ENCODE measurements around the gene HTT-AS.

HTT-AS gene

DNA sequence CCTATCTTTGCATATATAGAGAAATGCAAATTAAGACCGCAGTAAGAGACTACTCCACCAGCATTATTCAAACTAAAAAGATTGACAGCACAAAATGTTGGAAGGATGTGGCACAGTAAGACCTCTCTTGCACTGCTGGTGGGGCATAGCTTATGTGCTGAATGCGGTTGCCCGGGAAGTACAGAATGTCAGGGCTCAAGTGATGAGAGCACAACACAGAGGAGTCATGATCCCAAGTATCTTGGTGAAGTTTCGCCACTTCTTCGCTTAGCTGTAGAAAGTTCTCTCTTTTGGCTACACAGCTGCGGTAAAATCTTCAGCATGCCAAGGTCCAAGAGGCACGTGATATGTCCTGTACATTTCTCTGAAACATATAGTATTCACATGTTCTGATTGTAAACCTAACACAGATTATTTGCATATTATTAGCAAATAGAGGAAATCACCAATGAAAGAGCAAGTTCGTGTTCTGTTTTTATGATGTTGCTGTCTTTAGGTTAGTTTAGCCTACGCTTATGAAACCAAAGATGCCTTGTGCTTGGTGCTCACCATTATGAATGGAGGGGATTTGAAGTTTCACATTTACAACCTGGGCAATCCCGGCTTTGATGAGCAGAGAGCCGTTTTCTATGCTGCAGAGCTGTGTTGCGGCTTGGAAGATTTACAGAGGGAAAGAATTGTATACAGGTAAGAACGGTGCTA lies 55.0 kb downstream of the HTT-AS start:
- no peak overlapping the region for H3K27ac ChIP-seq
- TF ChIP-seq, protein P1, sequence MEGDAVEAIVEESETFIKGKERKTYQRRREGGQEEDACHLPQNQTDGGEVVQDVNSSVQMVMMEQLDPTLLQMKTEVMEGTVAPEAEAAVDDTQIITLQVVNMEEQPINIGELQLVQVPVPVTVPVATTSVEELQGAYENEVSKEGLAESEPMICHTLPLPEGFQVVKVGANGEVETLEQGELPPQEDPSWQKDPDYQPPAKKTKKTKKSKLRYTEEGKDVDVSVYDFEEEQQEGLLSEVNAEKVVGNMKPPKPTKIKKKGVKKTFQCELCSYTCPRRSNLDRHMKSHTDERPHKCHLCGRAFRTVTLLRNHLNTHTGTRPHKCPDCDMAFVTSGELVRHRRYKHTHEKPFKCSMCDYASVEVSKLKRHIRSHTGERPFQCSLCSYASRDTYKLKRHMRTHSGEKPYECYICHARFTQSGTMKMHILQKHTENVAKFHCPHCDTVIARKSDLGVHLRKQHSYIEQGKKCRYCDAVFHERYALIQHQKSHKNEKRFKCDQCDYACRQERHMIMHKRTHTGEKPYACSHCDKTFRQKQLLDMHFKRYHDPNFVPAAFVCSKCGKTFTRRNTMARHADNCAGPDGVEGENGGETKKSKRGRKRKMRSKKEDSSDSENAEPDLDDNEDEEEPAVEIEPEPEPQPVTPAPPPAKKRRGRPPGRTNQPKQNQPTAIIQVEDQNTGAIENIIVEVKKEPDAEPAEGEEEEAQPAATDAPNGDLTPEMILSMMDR (IDR thresholded peaks at IDR 0.05), result no peak
- H3K4me3 ChIP-seq, result no peak overlapping the region
- no peak for DNase-seq (ENCODE audit: low spot score)

DNA sequence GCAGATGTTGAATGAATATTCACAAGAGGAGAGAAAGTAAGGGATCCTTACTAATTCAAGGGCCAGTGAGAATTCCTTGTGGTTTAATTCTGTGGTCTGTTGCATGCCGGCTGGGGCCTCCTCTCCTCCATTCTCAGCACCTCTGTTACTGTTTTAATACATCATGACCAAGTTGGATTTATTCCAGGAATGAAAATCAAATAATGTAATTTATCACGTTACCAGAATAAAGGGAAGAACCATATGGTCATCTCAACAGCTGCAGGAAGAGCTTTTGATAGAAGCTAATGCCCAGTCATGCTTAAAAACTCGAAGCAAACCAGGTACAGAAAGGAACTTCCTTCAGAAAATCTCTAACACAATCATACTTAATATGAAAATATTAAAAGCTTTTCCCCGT lies 56.8 kb downstream of the HTT-AS start:
- TF ChIP-seq, protein P1 (IDR thresholded peaks at IDR 0.05), result no peak
- DNase-seq (ENCODE audit: low spot score), result no peak
- Histone ChIP-seq H3K27ac (no peak overlapping the region), H3K4me3 (no peak overlapping the region)

DNA sequence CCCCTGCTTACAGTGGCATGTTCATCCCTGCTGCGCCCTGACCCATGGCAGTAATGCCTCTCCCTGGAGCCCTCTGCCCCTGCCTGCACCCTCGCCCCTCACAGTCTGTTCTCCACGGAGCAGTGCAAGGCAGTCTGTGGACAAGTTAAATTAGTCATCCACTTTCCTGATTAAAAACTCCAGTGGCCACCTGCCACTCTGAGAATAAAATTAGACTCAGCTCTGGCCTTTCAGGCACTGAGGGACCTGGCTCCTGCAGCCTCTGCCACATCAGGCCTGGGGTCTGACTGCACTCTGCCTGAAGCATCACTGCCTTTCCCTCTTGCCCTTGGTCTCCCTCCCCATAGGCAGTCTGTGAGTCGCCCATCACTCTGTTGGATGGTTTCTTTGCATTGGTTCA lies 57.4 kb downstream of the HTT-AS start:
- H3K27ac ChIP-seq, result no peak overlapping the region
- H3K4me3 ChIP-seq, result no peak overlapping the region
- TF ChIP-seq, protein P1 (IDR thresholded peaks at IDR 0.05), result no peak
- DNase-seq (ENCODE audit: low spot score), result no peak

DNA sequence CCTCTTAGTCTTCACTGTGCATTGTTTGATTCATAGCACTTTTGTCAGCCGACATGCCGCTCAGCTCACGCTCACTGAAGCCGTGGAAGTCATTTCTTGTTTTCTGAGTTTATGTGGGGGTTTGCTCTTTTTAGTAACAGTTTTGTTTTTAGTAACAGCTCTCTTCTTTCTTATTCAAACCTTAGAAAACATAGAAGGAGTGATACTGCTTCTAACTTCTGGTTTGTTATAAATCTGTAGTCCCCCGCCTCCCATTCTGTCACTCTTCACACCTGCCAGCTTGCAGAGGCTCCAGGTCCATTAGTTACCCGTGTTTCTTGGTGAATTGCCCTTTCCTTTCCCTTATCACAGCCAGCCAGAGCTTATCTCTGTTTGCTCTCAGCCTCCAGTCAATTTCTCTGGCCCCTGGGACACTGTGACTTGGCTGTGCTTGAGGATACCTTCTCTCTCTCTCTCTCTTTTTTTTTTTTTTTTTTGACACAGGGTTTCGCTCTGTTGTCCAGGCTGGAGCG lies 60.4 kb downstream of the HTT-AS start:
- no peak for DNase-seq (ENCODE audit: low spot score)

More for the DNA sequence above, 60.4 kb downstream of the HTT-AS start:
- H3K27ac ChIP-seq, result no peak overlapping the region
- TF ChIP-seq, protein P1 (IDR thresholded peaks at IDR 0.05), result no peak
- H3K4me3 ChIP-seq, result no peak overlapping the region

Data from coronary artery (tissue), 2 donors.